ENCODE measurements around the gene ATP6V1D. TPM values are rescaled to one million over a fixed set of nuclear protein-coding genes. Genes with fewer than 3 reads are reported as not detected.

The ATP6V1D gene
- total RNA-seq, 1 donor from 2014 or later, result 79.1 TPM

- H3K4me3 ChIP-seq, result no peak overlapping the region
- H3K9me3 ChIP-seq, result no peaks in the 10 kb centered on the region
- intact Hi-C loops (cut with DNase I), result no loop called here
- no peak for DNase-seq
- no peaks in the 10 kb centered on the region for H3K4me1 ChIP-seq
- no peak for ATAC-seq
- no peak overlapping the region for H3K27ac ChIP-seq
- H3K36me3 ChIP-seq, result peaks cover 95% of the 10 kb centered on the region
- H3K27me3 ChIP-seq (ENCODE audit: low read depth), result no peaks in the 10 kb centered on the region
- TF ChIP-seq CTCF (IDR thresholded peaks at IDR 0.05), result no peak
Measured at GRCh38 chr14:67371247-67372148, 11.9 kb upstream of the ATP6V1D start.

- intact Hi-C loops (cut with DNase I), result no loop called here
- no peak for ATAC-seq
- DNase-seq, result no peak
- no peaks in the 10 kb centered on the region for H3K4me1 ChIP-seq
- TF ChIP-seq CTCF (IDR thresholded peaks at IDR 0.05), result no peak
- H3K9me3 ChIP-seq, result no peaks in the 10 kb centered on the region
- H3K4me3 ChIP-seq, result no peak overlapping the region
- peaks cover 95% of the 10 kb centered on the region for H3K36me3 ChIP-seq
- H3K27me3 ChIP-seq (ENCODE audit: low read depth), result no peaks in the 10 kb centered on the region
- H3K27ac ChIP-seq, result no peak overlapping the region
Measured at GRCh38 chr14:67370830-67371229, 11.2 kb upstream of the ATP6V1D start.

- H3K36me3 ChIP-seq, result peaks cover 60% of the 10 kb centered on the region
- no peaks in the 10 kb centered on the region for H3K9me3 ChIP-seq
- no peaks in the 10 kb centered on the region for H3K27me3 ChIP-seq (ENCODE audit: low read depth)
- H3K27ac ChIP-seq, result no peak overlapping the region
- intact Hi-C loops (cut with DNase I), result no loop called here
- H3K4me3 ChIP-seq, result no peak overlapping the region
- no peak for ATAC-seq
- no peak for DNase-seq
- no peak for TF ChIP-seq CTCF (IDR thresholded peaks at IDR 0.05)
- peaks cover 35% of the 10 kb centered on the region for H3K4me1 ChIP-seq
Measured at GRCh38 chr14:67365476-67365875, 5.9 kb upstream of the ATP6V1D start.

- Histone ChIP-seq H3K4me1 (peaks cover 68% of the 10 kb centered on the region), H3K9me3 (no peaks in the 10 kb centered on the region), H3K27ac (peak overlapping the region; percentile 95), H3K27me3 (ENCODE audit: low read depth) (no peaks in the 10 kb centered on the region), H3K4me3 (peak overlapping the region; percentile 87), H3K36me3 (peaks cover 13% of the 10 kb centered on the region)
- intact Hi-C loops (cut with DNase I), result no loop called here
- no peak for TF ChIP-seq CTCF (IDR thresholded peaks at IDR 0.05)
- DNase-seq (no peak), ATAC-seq (peak; percentile 58 to 75)
Measured at GRCh38 chr14:67360470-67361206, 1.0 kb upstream of the ATP6V1D start.

GRCh38 chr14:67358924-67359774 lies 455 bp downstream of the ATP6V1D start:
- Histone ChIP-seq H3K4me1 (peaks cover 68% of the 10 kb centered on the region), H3K27ac (peak overlapping the region; percentile 95), H3K4me3 (peak overlapping the region; percentile 87), H3K9me3 (no peaks in the 10 kb centered on the region), H3K36me3 (no peaks in the 10 kb centered on the region), H3K27me3 (ENCODE audit: low read depth) (no peaks in the 10 kb centered on the region)
- intact Hi-C loops (cut with DNase I), result no loop called here
- ATAC-seq (peak; percentile 1 to 24), DNase-seq (peak; percentile 53)
- TF ChIP-seq CTCF (IDR thresholded peaks at IDR 0.05), result no peak
